ENCODE measurements around the gene SOCS7. TPM values are rescaled to one million over a fixed set of nuclear protein-coding genes. Genes with fewer than 3 reads are reported as not detected.
A peak's percentile ranks its signal among the peaks of the same experiment; 100 is the strongest.

SOCS7 gene
- total and polyA plus RNA-seq, 2 experiments from 2014 or later: 5.0 to 29.2 TPM

DNA sequence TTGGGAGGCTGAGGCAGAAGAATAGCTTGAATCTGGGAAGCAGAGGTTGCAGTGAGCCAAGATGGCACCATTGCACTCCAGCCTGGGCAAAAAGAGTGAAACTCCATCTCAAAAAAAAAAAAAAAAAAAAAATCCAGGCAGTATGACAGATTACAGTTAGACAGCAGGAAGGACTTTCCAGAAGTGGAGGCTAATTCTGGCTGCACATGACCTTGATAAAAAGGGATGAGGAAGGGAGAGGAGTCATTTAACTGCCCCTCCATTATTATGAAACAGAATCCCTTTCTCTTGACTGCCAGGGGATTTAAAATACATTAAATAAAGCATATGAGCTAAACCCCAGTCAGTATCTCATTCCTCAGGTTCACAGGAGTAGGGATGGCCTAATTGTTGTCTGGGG is 74.8 kb downstream of the SOCS7 start:
- Histone ChIP-seq H3K27ac (ENCODE audit: low read depth) (no peak overlapping the region), H3K9me2 (ENCODE audit: insufficient read depth) (no peaks in the 10 kb centered on the region), H3K27me3 (ENCODE audit: insufficient read depth) (no peaks in the 10 kb centered on the region), H3K79me2 (replicated peaks; ENCODE audit: insufficient read depth) (peaks cover 58% of the 10 kb centered on the region), H3K36me3 (ENCODE audit: insufficient read depth) (no peaks in the 10 kb centered on the region), H3K4me2 (peak overlapping the region; percentile 88; the same call in 1 of the 2 replicates), H3K4me3 (no peak overlapping the region), H4K20me1 (replicated peaks; ENCODE audit: insufficient read depth) (peaks cover 5% of the 10 kb centered on the region), H2AFZ (no peak overlapping the region), H3K4me1 (ENCODE audit: insufficient read depth) (peaks cover 66% of the 10 kb centered on the region), H3F3A (replicated peaks; ENCODE audit: low read depth) (peaks cover 23% of the 10 kb centered on the region; the same call in 1 of the 2 replicates)
- Mint-ChIP-seq H3K27ac (no peak overlapping the region), H3K9me3 (no peaks in the 10 kb centered on the region; the same call in 2 of the 3 replicates), H3K4me1 (peaks cover 83% of the 10 kb centered on the region), H3K27me3 (ENCODE audit: insufficient read depth, low read depth, poor library complexity) (peaks cover 33% of the 10 kb centered on the region), H3K4me3 (no peak overlapping the region), H3K36me3 (ENCODE audit: low read depth) (peaks cover 5% of the 10 kb centered on the region; the same call in 2 of the 3 replicates)
- no peak for DNase-seq (ENCODE audit: low spot score)
- ATAC-seq: no peak
- TF ChIP-seq, protein P1, sequence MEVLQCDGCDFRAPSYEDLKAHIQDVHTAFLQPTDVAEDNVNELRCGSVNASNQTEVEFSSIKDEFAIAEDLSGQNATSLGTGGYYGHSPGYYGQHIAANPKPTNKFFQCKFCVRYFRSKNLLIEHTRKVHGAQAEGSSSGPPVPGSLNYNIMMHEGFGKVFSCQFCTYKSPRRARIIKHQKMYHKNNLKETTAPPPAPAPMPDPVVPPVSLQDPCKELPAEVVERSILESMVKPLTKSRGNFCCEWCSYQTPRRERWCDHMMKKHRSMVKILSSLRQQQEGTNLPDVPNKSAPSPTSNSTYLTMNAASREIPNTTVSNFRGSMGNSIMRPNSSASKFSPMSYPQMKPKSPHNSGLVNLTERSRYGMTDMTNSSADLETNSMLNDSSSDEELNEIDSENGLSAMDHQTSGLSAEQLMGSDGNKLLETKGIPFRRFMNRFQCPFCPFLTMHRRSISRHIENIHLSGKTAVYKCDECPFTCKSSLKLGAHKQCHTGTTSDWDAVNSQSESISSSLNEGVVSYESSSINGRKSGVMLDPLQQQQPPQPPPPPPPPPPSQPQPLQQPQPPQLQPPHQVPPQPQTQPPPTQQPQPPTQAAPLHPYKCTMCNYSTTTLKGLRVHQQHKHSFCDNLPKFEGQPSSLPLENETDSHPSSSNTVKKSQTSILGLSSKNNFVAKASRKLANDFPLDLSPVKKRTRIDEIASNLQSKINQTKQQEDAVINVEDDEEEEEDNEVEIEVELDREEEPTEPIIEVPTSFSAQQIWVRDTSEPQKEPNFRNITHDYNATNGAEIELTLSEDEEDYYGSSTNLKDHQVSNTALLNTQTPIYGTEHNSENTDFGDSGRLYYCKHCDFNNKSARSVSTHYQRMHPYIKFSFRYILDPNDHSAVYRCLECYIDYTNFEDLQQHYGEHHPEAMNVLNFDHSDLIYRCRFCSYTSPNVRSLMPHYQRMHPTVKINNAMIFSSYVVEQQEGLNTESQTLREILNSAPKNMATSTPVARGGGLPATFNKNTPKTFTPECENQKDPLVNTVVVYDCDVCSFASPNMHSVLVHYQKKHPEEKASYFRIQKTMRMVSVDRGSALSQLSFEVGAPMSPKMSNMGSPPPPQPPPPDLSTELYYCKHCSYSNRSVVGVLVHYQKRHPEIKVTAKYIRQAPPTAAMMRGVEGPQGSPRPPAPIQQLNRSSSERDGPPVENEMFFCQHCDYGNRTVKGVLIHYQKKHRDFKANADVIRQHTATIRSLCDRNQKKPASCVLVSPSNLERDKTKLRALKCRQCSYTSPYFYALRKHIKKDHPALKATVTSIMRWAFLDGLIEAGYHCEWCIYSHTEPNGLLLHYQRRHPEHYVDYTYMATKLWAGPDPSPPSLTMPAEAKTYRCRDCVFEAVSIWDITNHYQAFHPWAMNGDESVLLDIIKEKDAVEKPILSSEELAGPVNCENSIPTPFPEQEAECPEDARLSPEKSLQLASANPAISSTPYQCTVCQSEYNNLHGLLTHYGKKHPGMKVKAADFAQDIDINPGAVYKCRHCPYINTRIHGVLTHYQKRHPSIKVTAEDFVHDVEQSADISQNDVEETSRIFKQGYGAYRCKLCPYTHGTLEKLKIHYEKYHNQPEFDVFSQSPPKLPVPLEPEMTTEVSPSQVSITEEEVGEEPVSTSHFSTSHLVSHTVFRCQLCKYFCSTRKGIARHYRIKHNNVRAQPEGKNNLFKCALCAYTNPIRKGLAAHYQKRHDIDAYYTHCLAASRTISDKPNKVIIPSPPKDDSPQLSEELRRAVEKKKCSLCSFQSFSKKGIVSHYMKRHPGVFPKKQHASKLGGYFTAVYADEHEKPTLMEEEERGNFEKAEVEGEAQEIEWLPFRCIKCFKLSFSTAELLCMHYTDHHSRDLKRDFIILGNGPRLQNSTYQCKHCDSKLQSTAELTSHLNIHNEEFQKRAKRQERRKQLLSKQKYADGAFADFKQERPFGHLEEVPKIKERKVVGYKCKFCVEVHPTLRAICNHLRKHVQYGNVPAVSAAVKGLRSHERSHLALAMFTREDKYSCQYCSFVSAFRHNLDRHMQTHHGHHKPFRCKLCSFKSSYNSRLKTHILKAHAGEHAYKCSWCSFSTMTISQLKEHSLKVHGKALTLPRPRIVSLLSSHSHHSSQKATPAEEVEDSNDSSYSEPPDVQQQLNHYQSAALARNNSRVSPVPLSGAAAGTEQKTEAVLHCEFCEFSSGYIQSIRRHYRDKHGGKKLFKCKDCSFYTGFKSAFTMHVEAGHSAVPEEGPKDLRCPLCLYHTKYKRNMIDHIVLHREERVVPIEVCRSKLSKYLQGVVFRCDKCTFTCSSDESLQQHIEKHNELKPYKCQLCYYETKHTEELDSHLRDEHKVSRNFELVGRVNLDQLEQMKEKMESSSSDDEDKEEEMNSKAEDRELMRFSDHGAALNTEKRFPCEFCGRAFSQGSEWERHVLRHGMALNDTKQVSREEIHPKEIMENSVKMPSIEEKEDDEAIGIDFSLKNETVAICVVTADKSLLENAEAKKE (CRISPR knock-in tag; IDR thresholded peaks at IDR 0.05): no peak
- TF ChIP-seq, protein P2, sequence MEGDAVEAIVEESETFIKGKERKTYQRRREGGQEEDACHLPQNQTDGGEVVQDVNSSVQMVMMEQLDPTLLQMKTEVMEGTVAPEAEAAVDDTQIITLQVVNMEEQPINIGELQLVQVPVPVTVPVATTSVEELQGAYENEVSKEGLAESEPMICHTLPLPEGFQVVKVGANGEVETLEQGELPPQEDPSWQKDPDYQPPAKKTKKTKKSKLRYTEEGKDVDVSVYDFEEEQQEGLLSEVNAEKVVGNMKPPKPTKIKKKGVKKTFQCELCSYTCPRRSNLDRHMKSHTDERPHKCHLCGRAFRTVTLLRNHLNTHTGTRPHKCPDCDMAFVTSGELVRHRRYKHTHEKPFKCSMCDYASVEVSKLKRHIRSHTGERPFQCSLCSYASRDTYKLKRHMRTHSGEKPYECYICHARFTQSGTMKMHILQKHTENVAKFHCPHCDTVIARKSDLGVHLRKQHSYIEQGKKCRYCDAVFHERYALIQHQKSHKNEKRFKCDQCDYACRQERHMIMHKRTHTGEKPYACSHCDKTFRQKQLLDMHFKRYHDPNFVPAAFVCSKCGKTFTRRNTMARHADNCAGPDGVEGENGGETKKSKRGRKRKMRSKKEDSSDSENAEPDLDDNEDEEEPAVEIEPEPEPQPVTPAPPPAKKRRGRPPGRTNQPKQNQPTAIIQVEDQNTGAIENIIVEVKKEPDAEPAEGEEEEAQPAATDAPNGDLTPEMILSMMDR (conservative IDR thresholded peaks at IDR 0.05; ENCODE audit: low read depth in 2 of 2): no peak
- TF ChIP-seq ZNF331 (CRISPR knock-in tag; IDR thresholded peaks at IDR 0.05; ENCODE audit: low read depth): no peak
- no peak for TF ChIP-seq JUNB (IDR thresholded peaks at IDR 0.05; ENCODE audit: unreplicated experiment)
- TF ChIP-seq EZH2 (IDR thresholded peaks at IDR 0.05; ENCODE audit: low read depth, unreplicated experiment): no peak
- no peak for TF ChIP-seq STAT1 (IDR thresholded peaks at IDR 0.05; ENCODE audit: unreplicated experiment)
- TF ChIP-seq, protein P3, sequence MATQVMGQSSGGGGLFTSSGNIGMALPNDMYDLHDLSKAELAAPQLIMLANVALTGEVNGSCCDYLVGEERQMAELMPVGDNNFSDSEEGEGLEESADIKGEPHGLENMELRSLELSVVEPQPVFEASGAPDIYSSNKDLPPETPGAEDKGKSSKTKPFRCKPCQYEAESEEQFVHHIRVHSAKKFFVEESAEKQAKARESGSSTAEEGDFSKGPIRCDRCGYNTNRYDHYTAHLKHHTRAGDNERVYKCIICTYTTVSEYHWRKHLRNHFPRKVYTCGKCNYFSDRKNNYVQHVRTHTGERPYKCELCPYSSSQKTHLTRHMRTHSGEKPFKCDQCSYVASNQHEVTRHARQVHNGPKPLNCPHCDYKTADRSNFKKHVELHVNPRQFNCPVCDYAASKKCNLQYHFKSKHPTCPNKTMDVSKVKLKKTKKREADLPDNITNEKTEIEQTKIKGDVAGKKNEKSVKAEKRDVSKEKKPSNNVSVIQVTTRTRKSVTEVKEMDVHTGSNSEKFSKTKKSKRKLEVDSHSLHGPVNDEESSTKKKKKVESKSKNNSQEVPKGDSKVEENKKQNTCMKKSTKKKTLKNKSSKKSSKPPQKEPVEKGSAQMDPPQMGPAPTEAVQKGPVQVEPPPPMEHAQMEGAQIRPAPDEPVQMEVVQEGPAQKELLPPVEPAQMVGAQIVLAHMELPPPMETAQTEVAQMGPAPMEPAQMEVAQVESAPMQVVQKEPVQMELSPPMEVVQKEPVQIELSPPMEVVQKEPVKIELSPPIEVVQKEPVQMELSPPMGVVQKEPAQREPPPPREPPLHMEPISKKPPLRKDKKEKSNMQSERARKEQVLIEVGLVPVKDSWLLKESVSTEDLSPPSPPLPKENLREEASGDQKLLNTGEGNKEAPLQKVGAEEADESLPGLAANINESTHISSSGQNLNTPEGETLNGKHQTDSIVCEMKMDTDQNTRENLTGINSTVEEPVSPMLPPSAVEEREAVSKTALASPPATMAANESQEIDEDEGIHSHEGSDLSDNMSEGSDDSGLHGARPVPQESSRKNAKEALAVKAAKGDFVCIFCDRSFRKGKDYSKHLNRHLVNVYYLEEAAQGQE (IDR thresholded peaks at IDR 0.05; ENCODE audit: unreplicated experiment): no peak
- no peak for TF ChIP-seq POLR2AphosphoS5 (IDR thresholded peaks at IDR 0.05; ENCODE audit: low read depth)
- TF ChIP-seq ZNF114 (CRISPR knock-in tag; IDR thresholded peaks at IDR 0.05): no peak
- TF ChIP-seq, protein P4, sequence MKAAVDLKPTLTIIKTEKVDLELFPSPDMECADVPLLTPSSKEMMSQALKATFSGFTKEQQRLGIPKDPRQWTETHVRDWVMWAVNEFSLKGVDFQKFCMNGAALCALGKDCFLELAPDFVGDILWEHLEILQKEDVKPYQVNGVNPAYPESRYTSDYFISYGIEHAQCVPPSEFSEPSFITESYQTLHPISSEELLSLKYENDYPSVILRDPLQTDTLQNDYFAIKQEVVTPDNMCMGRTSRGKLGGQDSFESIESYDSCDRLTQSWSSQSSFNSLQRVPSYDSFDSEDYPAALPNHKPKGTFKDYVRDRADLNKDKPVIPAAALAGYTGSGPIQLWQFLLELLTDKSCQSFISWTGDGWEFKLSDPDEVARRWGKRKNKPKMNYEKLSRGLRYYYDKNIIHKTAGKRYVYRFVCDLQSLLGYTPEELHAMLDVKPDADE (IDR thresholded peaks at IDR 0.05): no peak
- no peak for TF ChIP-seq EZH2phosphoT487 (IDR thresholded peaks at IDR 0.05; ENCODE audit: unreplicated experiment)
- no peak for TF ChIP-seq CREB1 (CRISPR knock-in tag; IDR thresholded peaks at IDR 0.05; ENCODE audit: low read depth)
- TF ChIP-seq NANOG (IDR thresholded peaks at IDR 0.05; ENCODE audit: borderline replicate concordance): no peak
